GM19328 (cell line): ENCODE results near the gene CYTH2.
"Not testable (repeated sequence)": the region's sequence is repeated elsewhere in the genome, so short reads cannot be mapped to it uniquely, and the experiment has no call there.

ENCODE experiments used
- ATAC-seq: cut with Tn5 transposase; IDR thresholded peaks from one replicate; pipeline ENCODE4 v1.9.1; 2021; ENCODE audit warnings: mild to moderate bottlenecking, moderate library complexity; ENCODE audit not compliant: unreplicated experiment

The CYTH2 gene

GRCh38 chr19:48476176-48476575 lies 7.0 kb downstream of the CYTH2 start:
- no peak for ATAC-seq

- no peak for ATAC-seq
Measured at GRCh38 chr19:48477067-48477685, 8.0 kb downstream of the CYTH2 start.

- ATAC-seq: no peak
Measured at GRCh38 chr19:48477698-48478338, 8.6 kb downstream of the CYTH2 start.

GRCh38 chr19:48478339-48479256 lies 9.4 kb downstream of the CYTH2 start:
- ATAC-seq: no peak

- no peak for ATAC-seq
Measured at GRCh38 chr19:48479686-48480085, 10.5 kb downstream of the CYTH2 start.

- ATAC-seq: no peak
Measured at GRCh38 chr19:48480183-48480557, 11.0 kb downstream of the CYTH2 start.

GRCh38 chr19:48480558-48481500 lies 11.7 kb downstream of the CYTH2 start:
- ATAC-seq: no peak

- ATAC-seq: no peak
Measured at GRCh38 chr19:48481846-48482639, 12.9 kb downstream of the CYTH2 start.

GRCh38 chr19:48483301-48483700 lies 14.1 kb downstream of the CYTH2 start:
- no peak for ATAC-seq

GRCh38 chr19:48484247-48484893 lies 15.2 kb downstream of the CYTH2 start:
- ATAC-seq: no peak

- ATAC-seq: no peak
Measured at GRCh38 chr19:48484931-48485612, 15.9 kb downstream of the CYTH2 start.

GRCh38 chr19:48486706-48487105 lies 17.5 kb downstream of the CYTH2 start:
- not testable (repeated sequence) for ATAC-seq

- no peak for ATAC-seq
Measured at GRCh38 chr19:48487544-48487943, 18.4 kb downstream of the CYTH2 start.

GRCh38 chr19:48487948-48488347 lies 18.8 kb downstream of the CYTH2 start:
- ATAC-seq: no peak

- not testable (repeated sequence) for ATAC-seq
Measured at GRCh38 chr19:48488478-48488877, 19.3 kb downstream of the CYTH2 start.

- ATAC-seq: no peak
Measured at GRCh38 chr19:48489608-48490216, 20.5 kb downstream of the CYTH2 start.

- ATAC-seq: no peak
Measured at GRCh38 chr19:48490981-48491792, 22.0 kb downstream of the CYTH2 start.

- ATAC-seq: no peak
Measured at GRCh38 chr19:48491793-48492123, 22.6 kb downstream of the CYTH2 start.
